Neural cell (in vitro differentiated cells): ENCODE results near the gene EMD.

Source experiments
- CTCF ChIP-seq: fragments of 450-650 bp; IDR thresholded peaks from 2 replicates; pipeline ENCODE4 v1.5.1; 2014; ENCODE audit warnings: antibody characterized with exemption, mild to moderate bottlenecking, moderate library complexity; ENCODE audit not compliant: poor library complexity, severe bottlenecking
- EP300 ChIP-seq: fragments of 450-650 bp; conservative IDR thresholded peaks from 2 replicates; pipeline ENCODE4 v1.6.1; 2014; ENCODE audit warnings: antibody characterized with exemption, mild to moderate bottlenecking, moderate library complexity; ENCODE audit not compliant: poor library complexity, severe bottlenecking
- REST ChIP-seq: IDR thresholded peaks from 2 replicates; pipeline ENCODE4 v1.6.1; 2012; ENCODE audit warnings: borderline replicate concordance
- SMC3 ChIP-seq: fragments of 450-650 bp; conservative IDR thresholded peaks from 2 replicates; pipeline ENCODE4 v1.6.1; 2014; ENCODE audit warnings: antibody characterized with exemption, mild to moderate bottlenecking, moderate library complexity; ENCODE audit not compliant: poor library complexity

GRCh38 chrX:154413142-154413541, 34.0 kb downstream of the EMD start:
- TF ChIP-seq SMC3 (no peak), CTCF (no peak), EP300 (no peak), REST (no peak)
